Measurements from ENCODE around the gene POMGNT2.

POMGNT2 gene

GRCh38 chr3:43059456-43059855 is 46.4 kb downstream of the POMGNT2 start:
- no peak for DNase-seq (ENCODE audit: extremely low read depth, insufficient read length)

GRCh38 chr3:43055806-43056770 is 49.8 kb downstream of the POMGNT2 start:
- no peak for DNase-seq (ENCODE audit: extremely low read depth, insufficient read length)
- H3K36me3 ChIP-seq (ENCODE audit: control insufficient read depth, insufficient read depth, low read length) = no peaks in the 10 kb centered on the region
- H3K4me3 ChIP-seq (replicated peaks; ENCODE audit: low read depth, low read length) = no peak overlapping the region
- TF ChIP-seq CTCF (IDR thresholded peaks at IDR 0.05; ENCODE audit: insufficient read depth, low read length, poor library complexity, severe bottlenecking) = no peak
- no peaks in the 10 kb centered on the region for H3K27me3 ChIP-seq (replicated peaks; ENCODE audit: control insufficient read depth, insufficient read depth, low read length)

More at GRCh38 chr3:43059456-43059855, 46.4 kb downstream of the POMGNT2 start:
- Histone ChIP-seq H3K36me3 (ENCODE audit: control insufficient read depth, insufficient read depth, low read length) (no peaks in the 10 kb centered on the region), H3K27me3 (replicated peaks; ENCODE audit: control insufficient read depth, insufficient read depth, low read length) (no peaks in the 10 kb centered on the region), H3K4me3 (replicated peaks; ENCODE audit: low read depth, low read length) (no peak overlapping the region)
- no peak for TF ChIP-seq CTCF (IDR thresholded peaks at IDR 0.05; ENCODE audit: insufficient read depth, low read length, poor library complexity, severe bottlenecking)

- Histone ChIP-seq H3K27me3 (replicated peaks; ENCODE audit: control insufficient read depth, insufficient read depth, low read length) (no peaks in the 10 kb centered on the region), H3K36me3 (ENCODE audit: control insufficient read depth, insufficient read depth, low read length) (no peaks in the 10 kb centered on the region)
These were observed 50.5 kb downstream of the POMGNT2 start for GRCh38 chr3:43055393-43055792.

GRCh38 chr3:43054754-43055153 is 51.1 kb downstream of the POMGNT2 start:
- no peak overlapping the region for H3K4me3 ChIP-seq (replicated peaks; ENCODE audit: low read depth, low read length)
- H3K36me3 ChIP-seq (ENCODE audit: control insufficient read depth, insufficient read depth, low read length) = no peaks in the 10 kb centered on the region
- TF ChIP-seq CTCF (IDR thresholded peaks at IDR 0.05; ENCODE audit: insufficient read depth, low read length, poor library complexity, severe bottlenecking) = no peak
- no peaks in the 10 kb centered on the region for H3K27me3 ChIP-seq (replicated peaks; ENCODE audit: control insufficient read depth, insufficient read depth, low read length)
- no peak for DNase-seq (ENCODE audit: extremely low read depth, insufficient read length)

More at GRCh38 chr3:43055393-43055792, 50.5 kb downstream of the POMGNT2 start:
- DNase-seq (ENCODE audit: extremely low read depth, insufficient read length) = no peak
- TF ChIP-seq CTCF (IDR thresholded peaks at IDR 0.05; ENCODE audit: insufficient read depth, low read length, poor library complexity, severe bottlenecking) = no peak
- H3K4me3 ChIP-seq (replicated peaks; ENCODE audit: low read depth, low read length) = no peak overlapping the region

- TF ChIP-seq CTCF (IDR thresholded peaks at IDR 0.05; ENCODE audit: insufficient read depth, low read length, poor library complexity, severe bottlenecking) = no peak
- no peaks in the 10 kb centered on the region for H3K27me3 ChIP-seq (replicated peaks; ENCODE audit: control insufficient read depth, insufficient read depth, low read length)
- no peaks in the 10 kb centered on the region for H3K36me3 ChIP-seq (ENCODE audit: control insufficient read depth, insufficient read depth, low read length)
- H3K4me3 ChIP-seq (replicated peaks; ENCODE audit: low read depth, low read length) = no peak overlapping the region
- no peak for DNase-seq (ENCODE audit: extremely low read depth, insufficient read length)
These were observed 52.6 kb downstream of the POMGNT2 start for GRCh38 chr3:43053291-43053690.

All from GM06990 (cell line).